ENCODE data around the gene GATAD2A. TPM values are rescaled to one million over a fixed set of nuclear protein-coding genes. Genes with fewer than 3 reads are reported as not detected.
"Not testable (repeated sequence)": the region's sequence is repeated elsewhere in the genome, so short reads cannot be mapped to it uniquely, and the experiment has no call there.

Gene GATAD2A
- total RNA-seq, 1 donor from 2014 or later: 91.0 TPM

- DNase-seq (ENCODE audit: low spot score, unreplicated experiment): no peak
- no peak overlapping the region for H3K4me3 Mint-ChIP-seq (ENCODE audit: low read depth)
- H3K36me3 Mint-ChIP-seq (ENCODE audit: insufficient read depth): peaks cover 2% of the 10 kb centered on the region
- no peak for TF ChIP-seq CTCF (IDR thresholded peaks at IDR 0.05; ENCODE audit: unreplicated experiment)
- H3K27me3 Mint-ChIP-seq: no peaks in the 10 kb centered on the region
- H3K27ac Mint-ChIP-seq: no peak overlapping the region
- peaks cover 5% of the 10 kb centered on the region for H3K4me1 Mint-ChIP-seq (ENCODE audit: low read depth)
- H3K9me3 Mint-ChIP-seq (ENCODE audit: low read depth): no peaks in the 10 kb centered on the region
These were observed 25.9 kb upstream of the GATAD2A start for GRCh38 chr19:19379527-19379926.

- not testable (repeated sequence) for H3K9me3 Mint-ChIP-seq (ENCODE audit: low read depth); H3K27ac Mint-ChIP-seq; H3K36me3 Mint-ChIP-seq (ENCODE audit: insufficient read depth); H3K4me1 Mint-ChIP-seq (ENCODE audit: low read depth); DNase-seq (ENCODE audit: low spot score, unreplicated experiment); H3K27me3 Mint-ChIP-seq; H3K4me3 Mint-ChIP-seq (ENCODE audit: low read depth)
These were observed 25.2 kb upstream of the GATAD2A start for GRCh38 chr19:19380316-19380715.

- H3K27ac Mint-ChIP-seq: peak overlapping the region; percentile 9
- H3K4me1 Mint-ChIP-seq (ENCODE audit: low read depth): peaks cover 5% of the 10 kb centered on the region
- TF ChIP-seq CTCF (IDR thresholded peaks at IDR 0.05; ENCODE audit: unreplicated experiment): no peak
- peaks cover 2% of the 10 kb centered on the region for H3K36me3 Mint-ChIP-seq (ENCODE audit: insufficient read depth)
- H3K27me3 Mint-ChIP-seq: no peaks in the 10 kb centered on the region
- DNase-seq (ENCODE audit: low spot score, unreplicated experiment): no peak
- no peaks in the 10 kb centered on the region for H3K9me3 Mint-ChIP-seq (ENCODE audit: low read depth)
- H3K4me3 Mint-ChIP-seq (ENCODE audit: low read depth): no peak overlapping the region
These were observed 24.2 kb upstream of the GATAD2A start for GRCh38 chr19:19381007-19381926.

- no peak for TF ChIP-seq CTCF (IDR thresholded peaks at IDR 0.05; ENCODE audit: unreplicated experiment)
- Mint-ChIP-seq H3K36me3 (ENCODE audit: insufficient read depth) (peaks cover 2% of the 10 kb centered on the region), H3K4me3 (ENCODE audit: low read depth) (no peak overlapping the region), H3K4me1 (ENCODE audit: low read depth) (peaks cover 10% of the 10 kb centered on the region), H3K27ac (no peak overlapping the region), H3K27me3 (no peaks in the 10 kb centered on the region), H3K9me3 (ENCODE audit: low read depth) (no peaks in the 10 kb centered on the region)
- DNase-seq (ENCODE audit: low spot score, unreplicated experiment): no peak
These were observed 23.4 kb upstream of the GATAD2A start for GRCh38 chr19:19382118-19382517.

GRCh38 chr19:19384486-19384885, 21.0 kb upstream of the GATAD2A start:
- TF ChIP-seq CTCF (IDR thresholded peaks at IDR 0.05; ENCODE audit: unreplicated experiment): no peak
- Mint-ChIP-seq H3K4me1 (ENCODE audit: low read depth) (peaks cover 24% of the 10 kb centered on the region), H3K27me3 (no peaks in the 10 kb centered on the region), H3K27ac (peak overlapping the region; percentile 56), H3K9me3 (ENCODE audit: low read depth) (no peaks in the 10 kb centered on the region), H3K4me3 (ENCODE audit: low read depth) (no peak overlapping the region), H3K36me3 (ENCODE audit: insufficient read depth) (peaks cover 4% of the 10 kb centered on the region)
- no peak for DNase-seq (ENCODE audit: low spot score, unreplicated experiment)

Measured in progenitor cell of endocrine pancreas (in vitro differentiated cells).